Endothelial cell of umbilical vein (primary cell): ENCODE measurements around the gene SNU13. TPM values are rescaled to one million over a fixed set of nuclear protein-coding genes. Genes with fewer than 3 reads are reported as not detected.
"Not testable (repeated sequence)": the region's sequence is repeated elsewhere in the genome, so short reads cannot be mapped to it uniquely, and the experiment has no call there.

ENCODE experiments used
- BruUV-seq: library from RNA; stranded (reverse); fragments of 400-500 nt; replicated peaks from 2 replicates; lab custom pipeline; 2021; lab: Mats Ljungman, UMichigan
- CTCF ChIA-PET: fragments of 300-600, 350-600 bp; sonication (Branson Sonifier 250); formaldehyde crosslinking; loops from one replicate; lab custom pipeline; 2021; ENCODE audit warnings: antibody characterized with exemption, inconsistent platforms; lab: Charles Lee
- POLR2A ChIA-PET: fragments of 300-600, 350-600 bp; sonication (Branson Sonifier 250); formaldehyde crosslinking; loops from one replicate; lab custom pipeline; 2021; ENCODE audit warnings: antibody characterized with exemption, inconsistent platforms; lab: Charles Lee
- DNase-seq: peaks from one replicate; pipeline ENCODE4 v3.0.0-alpha.2; 2011; ENCODE audit warnings: low read depth, low spot score
- FAIRE-seq: peaks from 2 replicates; lab custom pipeline; 2011; peaks lifted over from hg19 to GRCh38; lab: Jason Lieb, UNC
- H2AFZ ChIP-seq: 2 replicates; pipeline ENCODE4 v1.6.0; 2012; ENCODE audit warnings: low read depth, low read length, control low read depth, inconsistent platforms
- H3K27ac ChIP-seq: 2 replicates; pipeline ENCODE4 v1.5.1; 2011; ENCODE audit warnings: low read depth, mild to moderate bottlenecking, control low read depth, low read length, moderate library complexity; ENCODE audit not compliant: insufficient read depth
- H3K27me3 ChIP-seq, 2 experiments: 2 replicates each; pipeline versions ENCODE4 v1.6.0 to v1.6.1; 2011; ENCODE audit warnings: low read length in 2 of 2, mixed read lengths in 1 of 2; ENCODE audit not compliant: control insufficient read depth in 2 of 2, insufficient read depth in 2 of 2
- H3K36me3 ChIP-seq, 2 experiments: 2 replicates in 1 of 2; 3 replicates in 1 of 2; pipeline ENCODE4 v1.5.1; 2011; ENCODE audit warnings: low read length in 2 of 2, mild to moderate bottlenecking in 1 of 2, moderate library complexity in 1 of 2; ENCODE audit not compliant: control insufficient read depth in 2 of 2, insufficient read depth in 2 of 2; ENCODE audit errors: extremely low read depth in 1 of 2
- H3K4me1 ChIP-seq: 3 replicates; pipeline ENCODE4 v1.5.1; 2011; ENCODE audit warnings: mild to moderate bottlenecking, low read length; ENCODE audit not compliant: control insufficient read depth, insufficient read depth; ENCODE audit errors: extremely low read depth
- H3K4me2 ChIP-seq: 2 replicates; pipeline ENCODE4 v1.6.1; 2011; ENCODE audit warnings: low read length, control low read depth, mixed read lengths; ENCODE audit not compliant: insufficient read depth
- H3K4me3 ChIP-seq, 3 experiments: fragments of 200-600 bp in 1 of 3; sonication (generic), shearing (Covaris generic) in 1 of 3; replicated peaks in 1 of 3; 2 replicates each; pipeline ENCODE4 v1.5.1; 2011 to 2016; ENCODE audit warnings: control low read depth in 3 of 3, low read length in 3 of 3, mild to moderate bottlenecking in 2 of 3, inconsistent platforms in 1 of 3, low read depth in 1 of 3, moderate library complexity in 1 of 3; ENCODE audit not compliant: insufficient read depth in 1 of 3
- H3K79me2 ChIP-seq: 2 replicates; pipeline ENCODE4 v1.6.0; 2012; ENCODE audit warnings: low read length, inconsistent platforms; ENCODE audit not compliant: control insufficient read depth, insufficient read depth
- H3K9ac ChIP-seq: replicated peaks from 2 replicates; pipeline ENCODE3; 2011; ENCODE audit warnings: low read length, control low read depth; ENCODE audit not compliant: insufficient read depth; ENCODE audit errors: extremely low read depth
- H3K9me1 ChIP-seq: replicated peaks from 3 replicates; pipeline ENCODE4 v1.6.0; 2011; ENCODE audit warnings: mild to moderate bottlenecking, low read length; ENCODE audit not compliant: control insufficient read depth, insufficient read depth; ENCODE audit errors: extremely low read depth
- H3K9me3 ChIP-seq: replicated peaks from 2 replicates; pipeline ENCODE4 v1.5.1; 2012; ENCODE audit warnings: low read length, inconsistent platforms; ENCODE audit not compliant: control insufficient read depth, insufficient read depth
- H4K20me1 ChIP-seq: replicated peaks from 2 replicates; pipeline ENCODE3; 2011; ENCODE audit warnings: mild to moderate bottlenecking, low read length; ENCODE audit not compliant: control insufficient read depth, insufficient read depth; ENCODE audit errors: extremely low read depth
- CTCF ChIP-seq, 2 donors: IDR thresholded peaks; 1 replicate in 1 of 2; 2 replicates in 1 of 2; pipeline ENCODE4 v1.5.1; 2011; ENCODE audit warnings: low read length in 2 of 2, mild to moderate bottlenecking in 2 of 2, moderate library complexity in 2 of 2, control low read depth in 1 of 2, inconsistent platforms in 1 of 2, low read depth in 1 of 2; ENCODE audit not compliant: insufficient read depth in 1 of 2; ENCODE audit errors: extremely low read depth in 1 of 2
- EZH2 ChIP-seq: IDR thresholded peaks from 2 replicates; pipeline ENCODE4 v1.6.1; 2012; ENCODE audit warnings: borderline replicate concordance, low read depth, mild to moderate bottlenecking, moderate library complexity, low read length, inconsistent platforms; ENCODE audit not compliant: severe bottlenecking
- FOS ChIP-seq: IDR thresholded peaks from 2 replicates; pipeline ENCODE4 v1.6.1; 2011; ENCODE audit warnings: mild to moderate bottlenecking, low read length, moderate library complexity, borderline replicate concordance; ENCODE audit not compliant: insufficient read depth
- GATA2 ChIP-seq: IDR thresholded peaks from 2 replicates; pipeline ENCODE4 v1.7.0; 2011; ENCODE audit warnings: low read depth, mild to moderate bottlenecking, moderate library complexity, mixed read lengths, low read length; ENCODE audit not compliant: insufficient read length, insufficient read depth
- JUN ChIP-seq: IDR thresholded peaks from 2 replicates; pipeline ENCODE4 v1.6.1; 2011; ENCODE audit warnings: borderline replicate concordance, low read depth; ENCODE audit not compliant: insufficient read length, insufficient read depth
- MYC ChIP-seq: IDR thresholded peaks from one replicate; pipeline ENCODE4 v1.6.1; 2011; ENCODE audit warnings: mild to moderate bottlenecking, low read depth, low read length
- POLR2A ChIP-seq: IDR thresholded peaks from 2 replicates; pipeline ENCODE4 v1.6.1; 2012; ENCODE audit warnings: low read depth, mild to moderate bottlenecking, control low read depth, low read length
- POLR2AphosphoS5 ChIP-seq: IDR thresholded peaks from 2 replicates; pipeline ENCODE4 v1.6.1; 2012; ENCODE audit warnings: low read depth, mild to moderate bottlenecking, control low read depth, low read length, moderate library complexity; ENCODE audit not compliant: insufficient read depth
- dilution Hi-C: fragments of 300-500 bp; cut with MboI; formaldehyde crosslinking; loops from one replicate; pipeline ENCODE4 v1.15.0; 2019; ENCODE audit warnings: low sequenced_read_pairs; ENCODE audit not compliant: extremely low pct_ligation_motif_present
- intact Hi-C: fragments of 100-400 bp; cut with micrococcal nuclease; formaldehyde crosslinking; loops from one replicate; pipeline ENCODE4 v1.10.0; 2022
- polyA plus RNA-seq, 4 experiments: library from polyadenylated mRNA; depleted of rRNA in 3 of 4; stranded (reverse) in 3 of 4; unstranded in 1 of 4; fragments of >200 nt; gene quantifications; 2 replicates each; pipeline versions ENCODE4 v1.2.1 to v1.2.3, GENCODE V29; 2011 to 2012; ENCODE audit warnings: missing spikeins in 1 of 4
- total RNA-seq: library from RNA; stranded (reverse); gene quantifications from 2 replicates; pipeline ENCODE4 v1.2.3, GENCODE V29; 2021
- TF ChIP-seq, protein P1 (sequence below): IDR thresholded peaks from 2 replicates; pipeline ENCODE4 v1.6.1; 2011; ENCODE audit not compliant: insufficient read depth, insufficient read length

The SNU13 gene
- total and polyA plus RNA-seq, 2 donors (not counting 3 experiments of a cell fraction or from before 2014, with no cell fraction given) = 138 to 194 TPM

GRCh38 chr22:41636467-41636866, 52.2 kb downstream of the SNU13 start:
- DNase-seq = no peak
- ChIA-PET CTCF (interaction anchor here (0.9 to 1.0 kb wide), 2 partner anchors 15 to 31 kb away, joined by 3 read pairs; no protein-coding TSS in a partner anchor), POLR2A (no interaction called here)
- H2AFZ ChIP-seq = no peak overlapping the region
- TF ChIP-seq JUN (no peak), GATA2 (no peak), MYC (no peak), POLR2AphosphoS5 (no peak), EZH2 (no peak), FOS (no peak), POLR2A (no peak), CTCF (IDR thresholded peaks at IDR 0.05; ENCODE audit: extremely low read depth in 1 of 2, insufficient read depth in 1 of 2, low read depth in 1 of 2, low read length in 2 of 2) (no peak)
- TF ChIP-seq, protein P1, sequence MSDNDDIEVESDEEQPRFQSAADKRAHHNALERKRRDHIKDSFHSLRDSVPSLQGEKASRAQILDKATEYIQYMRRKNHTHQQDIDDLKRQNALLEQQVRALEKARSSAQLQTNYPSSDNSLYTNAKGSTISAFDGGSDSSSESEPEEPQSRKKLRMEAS = no peak
- dilution Hi-C loops = no loop called here
- peaks cover 16% of the 10 kb centered on the region for H3K79me2 ChIP-seq
- intact Hi-C loops = no loop called here
- H3K9me3 ChIP-seq = no peaks in the 10 kb centered on the region
- FAIRE-seq = peak; percentile 12
- H3K36me3 ChIP-seq = peaks cover 19 to 32% of the 10 kb centered on the region in 2 experiments
- H3K4me1 ChIP-seq = no peaks in the 10 kb centered on the region
- H3K9me1 ChIP-seq = no peaks in the 10 kb centered on the region
- H4K20me1 ChIP-seq = no peaks in the 10 kb centered on the region
- BruUV-seq = no TSS peak
- H3K27ac ChIP-seq = no peak overlapping the region
- H3K9ac ChIP-seq = no peak overlapping the region
- H3K27me3 ChIP-seq = no peaks in the 10 kb centered on the region
- no peak overlapping the region for H3K4me3 ChIP-seq
- H3K4me2 ChIP-seq = no peak overlapping the region

DNA sequence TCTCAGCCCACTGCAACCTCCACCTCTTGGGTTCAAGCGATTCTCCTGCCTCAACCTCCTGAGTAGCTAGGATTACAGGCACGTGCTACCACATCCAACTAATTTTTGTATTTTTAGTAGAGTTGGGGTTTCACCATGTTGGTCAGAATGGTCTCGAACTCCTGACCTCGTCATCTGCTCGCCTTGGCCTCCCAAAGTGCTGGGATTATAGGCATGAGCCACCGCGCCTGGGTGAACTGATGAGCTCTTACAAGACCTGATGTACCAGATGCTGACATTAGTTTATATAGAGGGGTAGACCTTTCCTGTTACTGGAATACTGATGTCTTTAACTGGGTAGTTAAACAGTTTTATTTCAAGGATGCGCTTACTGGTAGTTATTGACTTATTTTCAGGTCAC, 54.1 kb downstream of the SNU13 start:
- POLR2A ChIA-PET, H3K27ac ChIP-seq, H3K9me3 ChIP-seq, dilution Hi-C loops, H2AFZ ChIP-seq, H3K27me3 ChIP-seq, H3K4me3 ChIP-seq, H3K4me1 ChIP-seq, H3K9me1 ChIP-seq, intact Hi-C loops, H4K20me1 ChIP-seq, H3K9ac ChIP-seq, H3K4me2 ChIP-seq, DNase-seq, FAIRE-seq, BruUV-seq: not testable (repeated sequence)
- H3K36me3 ChIP-seq = peaks cover 18 to 29% of the 10 kb centered on the region in 2 experiments
- CTCF ChIA-PET = interaction anchor here (0.6 to 1.0 kb wide), 2 partner anchors 8 to 9 kb away, joined by 3 read pairs; no protein-coding TSS in a partner anchor
- H3K79me2 ChIP-seq = peaks cover 11% of the 10 kb centered on the region

DNA sequence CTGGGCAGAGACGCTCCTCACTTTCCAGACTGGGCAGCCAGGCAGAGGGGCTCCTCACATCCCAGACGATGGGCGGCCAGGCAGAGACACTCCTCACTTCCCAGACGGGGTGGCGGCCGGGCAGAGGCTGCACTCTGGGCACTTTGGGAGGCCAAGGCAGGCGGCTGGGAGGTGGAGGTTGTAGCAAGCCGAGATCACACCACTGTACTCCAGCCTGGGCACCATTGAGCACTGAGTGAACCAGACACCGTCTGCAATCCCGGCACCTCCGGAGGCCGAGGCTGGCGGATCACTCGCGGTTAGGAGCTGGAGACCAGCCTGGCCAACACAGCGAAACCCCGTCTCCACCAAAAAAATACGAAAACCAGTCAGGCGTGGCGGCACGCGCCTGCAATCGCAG, 57.1 kb downstream of the SNU13 start:
- H3K27me3 ChIP-seq, FAIRE-seq, H3K27ac ChIP-seq, H3K4me1 ChIP-seq, BruUV-seq, H3K9me1 ChIP-seq, intact Hi-C loops, H2AFZ ChIP-seq, H3K4me3 ChIP-seq, H3K9ac ChIP-seq, POLR2A ChIA-PET, dilution Hi-C loops, H3K4me2 ChIP-seq, H4K20me1 ChIP-seq, CTCF ChIA-PET, H3K9me3 ChIP-seq, DNase-seq: not testable (repeated sequence)
- H3K36me3 ChIP-seq = peaks cover 10 to 22% of the 10 kb centered on the region in 2 experiments
- peaks cover 28% of the 10 kb centered on the region for H3K79me2 ChIP-seq
